ENCODE measurements around the gene CCBE1. TPM values are rescaled to one million over a fixed set of nuclear protein-coding genes. Genes with fewer than 3 reads are reported as not detected.

Gene CCBE1
- total RNA-seq, 1 experiment from 2014 or later, result 28.9 TPM

DNA sequence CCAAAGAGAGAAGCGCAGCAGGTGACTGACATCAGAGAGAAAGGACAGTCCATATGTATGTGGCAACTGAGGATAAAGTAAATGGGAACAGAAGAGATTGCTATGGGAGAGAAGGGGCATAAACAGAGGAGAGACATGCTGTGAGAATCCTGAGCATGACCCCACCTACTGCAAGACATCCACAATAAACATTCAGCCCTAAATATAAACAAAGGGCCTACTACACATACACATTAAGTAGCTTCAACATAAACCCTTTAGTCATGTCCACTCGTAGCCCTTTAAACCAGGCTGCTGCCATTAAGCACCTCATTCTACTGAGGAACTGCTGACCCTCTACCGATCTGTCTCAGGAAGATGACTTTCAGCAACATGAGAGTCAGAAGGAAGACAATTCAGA is 32.9 kb downstream of the CCBE1 start:
- H3K4me1 Mint-ChIP-seq (ENCODE audit: insufficient read depth, unreplicated experiment), result peaks cover 16% of the 10 kb centered on the region
- CTCF ChIA-PET, result interaction anchor here (5.0 kb wide), 1 partner anchor 33 kb away, joined by 22 read pairs; the partner anchor contains the start of gene CCBE1
- POLR2A ChIA-PET, result no interaction called here

DNA sequence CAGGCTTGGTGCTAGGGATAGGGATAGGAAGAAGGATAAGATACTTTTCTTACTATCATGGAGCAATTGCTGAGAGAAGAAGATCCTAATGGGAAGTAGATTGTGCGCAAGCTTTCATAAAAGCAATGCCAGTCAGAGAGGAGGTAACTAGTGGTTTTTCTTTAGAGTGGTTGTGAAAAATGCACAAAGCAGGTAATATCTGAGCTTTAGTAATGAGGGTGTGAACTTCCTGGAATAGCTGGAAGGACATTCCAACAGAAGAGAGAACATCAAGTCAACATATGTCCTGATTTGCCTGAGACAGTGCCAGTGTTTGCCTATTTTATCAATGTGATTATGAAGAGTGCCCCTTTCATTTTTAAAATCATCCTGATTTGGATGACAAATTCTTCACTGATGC is 34.1 kb downstream of the CCBE1 start:
- H3K9me3 Mint-ChIP-seq (ENCODE audit: unreplicated experiment), result no peaks in the 10 kb centered on the region
- peak overlapping the region; percentile 32 for H3K27ac Mint-ChIP-seq (ENCODE audit: low read depth, unreplicated experiment)
- no peak overlapping the region for H3K4me3 Mint-ChIP-seq (ENCODE audit: unreplicated experiment)

More for the DNA sequence above, 32.9 kb downstream of the CCBE1 start:
- Mint-ChIP-seq H3K36me3 (ENCODE audit: insufficient read depth, unreplicated experiment) (no peaks in the 10 kb centered on the region), H3K9me3 (ENCODE audit: unreplicated experiment) (no peaks in the 10 kb centered on the region), H3K27me3 (ENCODE audit: insufficient read depth, unreplicated experiment) (no peaks in the 10 kb centered on the region), H3K4me3 (ENCODE audit: unreplicated experiment) (no peak overlapping the region), H3K27ac (ENCODE audit: low read depth, unreplicated experiment) (no peak overlapping the region)
- TF ChIP-seq, protein P1, sequence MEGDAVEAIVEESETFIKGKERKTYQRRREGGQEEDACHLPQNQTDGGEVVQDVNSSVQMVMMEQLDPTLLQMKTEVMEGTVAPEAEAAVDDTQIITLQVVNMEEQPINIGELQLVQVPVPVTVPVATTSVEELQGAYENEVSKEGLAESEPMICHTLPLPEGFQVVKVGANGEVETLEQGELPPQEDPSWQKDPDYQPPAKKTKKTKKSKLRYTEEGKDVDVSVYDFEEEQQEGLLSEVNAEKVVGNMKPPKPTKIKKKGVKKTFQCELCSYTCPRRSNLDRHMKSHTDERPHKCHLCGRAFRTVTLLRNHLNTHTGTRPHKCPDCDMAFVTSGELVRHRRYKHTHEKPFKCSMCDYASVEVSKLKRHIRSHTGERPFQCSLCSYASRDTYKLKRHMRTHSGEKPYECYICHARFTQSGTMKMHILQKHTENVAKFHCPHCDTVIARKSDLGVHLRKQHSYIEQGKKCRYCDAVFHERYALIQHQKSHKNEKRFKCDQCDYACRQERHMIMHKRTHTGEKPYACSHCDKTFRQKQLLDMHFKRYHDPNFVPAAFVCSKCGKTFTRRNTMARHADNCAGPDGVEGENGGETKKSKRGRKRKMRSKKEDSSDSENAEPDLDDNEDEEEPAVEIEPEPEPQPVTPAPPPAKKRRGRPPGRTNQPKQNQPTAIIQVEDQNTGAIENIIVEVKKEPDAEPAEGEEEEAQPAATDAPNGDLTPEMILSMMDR (IDR thresholded peaks at IDR 0.05; ENCODE audit: unreplicated experiment), result no peak
- no peak for DNase-seq (ENCODE audit: unreplicated experiment)
- intact Hi-C loops (cut with micrococcal nuclease), result no loop called here
- BruUV-seq (replicated peaks), result no TSS peak

DNA sequence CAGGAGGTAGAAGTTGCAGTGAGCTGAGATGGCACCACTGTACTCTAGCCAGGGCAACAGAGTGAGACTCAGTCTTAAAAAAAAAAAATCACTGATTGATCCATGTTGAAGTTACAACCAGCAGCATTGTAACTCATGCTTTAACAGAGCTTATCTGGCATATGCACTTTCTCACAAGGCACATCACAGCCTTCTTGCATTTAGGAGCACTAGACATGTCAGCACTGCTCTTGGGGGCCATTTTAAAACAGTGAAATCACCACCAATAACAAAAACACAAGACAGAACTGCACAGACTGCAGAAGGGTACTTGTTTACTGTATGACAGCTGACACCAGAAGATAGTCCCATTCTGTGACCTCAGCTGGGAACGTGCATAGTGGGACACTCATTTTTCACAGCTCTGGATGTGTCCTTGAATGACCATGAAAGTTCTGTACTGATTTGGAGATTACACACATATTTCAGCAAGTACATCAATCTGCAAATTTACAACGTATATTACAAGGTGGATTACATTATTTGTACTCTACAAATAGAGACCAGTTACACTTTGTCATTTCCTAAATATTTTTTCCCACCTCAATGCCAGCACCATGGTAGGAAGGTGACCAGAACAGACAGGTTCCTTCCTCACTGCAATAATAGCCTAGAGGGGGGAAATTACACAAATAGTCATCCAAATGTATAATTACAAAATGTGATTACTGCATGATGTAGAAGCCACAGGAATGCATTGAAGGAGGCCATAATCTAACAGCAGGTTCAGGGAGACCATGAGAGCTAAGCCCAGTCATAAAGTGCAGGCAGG is 35.1 kb downstream of the CCBE1 start:
- CTCF ChIA-PET, result interaction anchor here (0.5 to 5.0 kb wide), 11 partner anchors 10 to 577 kb away, joined by 3 to 28 read pairs (median 5); partner anchors contain the start of gene CCBE1
- Mint-ChIP-seq H3K27me3 (ENCODE audit: insufficient read depth, unreplicated experiment) (no peaks in the 10 kb centered on the region), H3K27ac (ENCODE audit: low read depth, unreplicated experiment) (no peak overlapping the region), H3K4me1 (ENCODE audit: insufficient read depth, unreplicated experiment) (peaks cover 16% of the 10 kb centered on the region), H3K9me3 (ENCODE audit: unreplicated experiment) (no peaks in the 10 kb centered on the region), H3K36me3 (ENCODE audit: insufficient read depth, unreplicated experiment) (no peaks in the 10 kb centered on the region), H3K4me3 (ENCODE audit: unreplicated experiment) (no peak overlapping the region)
- DNase-seq (ENCODE audit: unreplicated experiment), result peak; percentile 74
- BruUV-seq (replicated peaks), result no TSS peak
- intact Hi-C loops (cut with micrococcal nuclease), result no loop called here
- POLR2A ChIA-PET, result interaction anchor here (1.2 to 1.9 kb wide), 3 partner anchors 27 to 32 kb away, joined by 3 to 6 read pairs (median 3); no protein-coding TSS in a partner anchor
- TF ChIP-seq, protein P1 (IDR thresholded peaks at IDR 0.05; ENCODE audit: unreplicated experiment), result no peak

More for the DNA sequence above, 34.1 kb downstream of the CCBE1 start:
- no peaks in the 10 kb centered on the region for H3K36me3 Mint-ChIP-seq (ENCODE audit: insufficient read depth, unreplicated experiment)
- ChIA-PET CTCF (interaction anchor here (0.6 to 5.0 kb wide), 5 partner anchors 14 to 884 kb away, joined by 3 to 22 read pairs (median 3); partner anchors contain the start of gene CCBE1), POLR2A (interaction anchor here (0.6 to 0.9 kb wide), 3 partner anchors 27 to 159 kb away, joined by 3 read pairs; partner anchors contain the start of gene CCBE1)
- no TSS peak for BruUV-seq (replicated peaks)
- no peaks in the 10 kb centered on the region for H3K27me3 Mint-ChIP-seq (ENCODE audit: insufficient read depth, unreplicated experiment)
- TF ChIP-seq, protein P1 (IDR thresholded peaks at IDR 0.05; ENCODE audit: unreplicated experiment), result no peak
- DNase-seq (ENCODE audit: unreplicated experiment), result no peak
- intact Hi-C loops (cut with micrococcal nuclease), result no loop called here
- peaks cover 16% of the 10 kb centered on the region for H3K4me1 Mint-ChIP-seq (ENCODE audit: insufficient read depth, unreplicated experiment)
